ENCODE results near the gene TRAF3IP1. TPM values are rescaled to one million over a fixed set of nuclear protein-coding genes. Genes with fewer than 3 reads are reported as not detected.

Gene TRAF3IP1
- total RNA-seq, 1 donor from 2014 or later = 21.7 TPM

- Histone ChIP-seq H3K27me3 (ENCODE audit: low read depth) (no peaks in the 10 kb centered on the region), H3K9me3 (no peaks in the 10 kb centered on the region), H3K27ac (no peak overlapping the region), H3K4me3 (no peak overlapping the region), H3K4me1 (no peaks in the 10 kb centered on the region), H3K36me3 (peaks cover 15% of the 10 kb centered on the region)
- TF ChIP-seq CTCF (IDR thresholded peaks at IDR 0.05) = no peak
- intact Hi-C loops (cut with DNase I) = no loop called here
- no peak for DNase-seq
- ATAC-seq = no peak
These were observed 21.2 kb downstream of the TRAF3IP1 start for GRCh38 chr2:238341536-238341935.

GRCh38 chr2:238344035-238344434, 23.7 kb downstream of the TRAF3IP1 start:
- Histone ChIP-seq H3K27me3 (ENCODE audit: low read depth) (no peaks in the 10 kb centered on the region), H3K9me3 (no peaks in the 10 kb centered on the region), H3K4me1 (no peaks in the 10 kb centered on the region), H3K36me3 (peaks cover 26% of the 10 kb centered on the region), H3K27ac (no peak overlapping the region), H3K4me3 (no peak overlapping the region)
- intact Hi-C loops (cut with DNase I) = no loop called here
- ATAC-seq (no peak), DNase-seq (no peak)
- TF ChIP-seq CTCF (IDR thresholded peaks at IDR 0.05) = no peak

GRCh38 chr2:238344517-238344916, 24.2 kb downstream of the TRAF3IP1 start:
- intact Hi-C loops (cut with DNase I) = no loop called here
- peaks cover 28% of the 10 kb centered on the region for H3K36me3 ChIP-seq
- no peaks in the 10 kb centered on the region for H3K4me1 ChIP-seq
- no peak for ATAC-seq
- no peak overlapping the region for H3K27ac ChIP-seq
- no peak overlapping the region for H3K4me3 ChIP-seq
- TF ChIP-seq CTCF (IDR thresholded peaks at IDR 0.05) = no peak
- DNase-seq = no peak
- H3K9me3 ChIP-seq = no peaks in the 10 kb centered on the region
- no peaks in the 10 kb centered on the region for H3K27me3 ChIP-seq (ENCODE audit: low read depth)

GRCh38 chr2:238345297-238345968, 25.1 kb downstream of the TRAF3IP1 start:
- intact Hi-C loops (cut with DNase I) = no loop called here
- H3K27ac ChIP-seq = no peak overlapping the region
- H3K4me3 ChIP-seq = no peak overlapping the region
- H3K9me3 ChIP-seq = no peaks in the 10 kb centered on the region
- peaks cover 36% of the 10 kb centered on the region for H3K36me3 ChIP-seq
- no peaks in the 10 kb centered on the region for H3K4me1 ChIP-seq
- no peak for DNase-seq
- no peak for TF ChIP-seq CTCF (IDR thresholded peaks at IDR 0.05)
- peak in 1 of 2 donors; percentile 9 for ATAC-seq
- no peaks in the 10 kb centered on the region for H3K27me3 ChIP-seq (ENCODE audit: low read depth)

GRCh38 chr2:238346544-238346943, 26.2 kb downstream of the TRAF3IP1 start:
- no peak for TF ChIP-seq CTCF (IDR thresholded peaks at IDR 0.05)
- intact Hi-C loops (cut with DNase I) = no loop called here
- Histone ChIP-seq H3K27me3 (ENCODE audit: low read depth) (no peaks in the 10 kb centered on the region), H3K4me1 (no peaks in the 10 kb centered on the region), H3K9me3 (no peaks in the 10 kb centered on the region), H3K27ac (no peak overlapping the region), H3K4me3 (no peak overlapping the region), H3K36me3 (peaks cover 39% of the 10 kb centered on the region)
- peak in 1 of 2 donors; percentile 25 for ATAC-seq
- no peak for DNase-seq
